Activated CD8-positive, alpha-beta memory T cell treated with anti-CD3 and anti-CD28 coated beads for 1 hour (primary cell): ENCODE measurements around the gene NUP107.

Experiments
- DNase-seq, 2 donors: peaks; one replicate each; pipeline ENCODE4 v3.0.0-alpha.2; 2020; ENCODE audit warnings: low read depth in 1 of 2; ENCODE audit errors: extremely low read depth in 1 of 2

Gene NUP107

GRCh38 chr12:68794653-68795251 lies 108.0 kb downstream of the NUP107 start:
- DNase-seq: no peak
